GM12865 (cell line): ENCODE results near the gene DISP2.

Source experiments
- DNase-seq: peaks from one replicate; pipeline ENCODE4 v3.0.0; 2010; ENCODE audit warnings: low read depth
- H3K4me3 ChIP-seq: 2 replicates; pipeline ENCODE4 v1.5.1; 2011; ENCODE audit warnings: mild to moderate bottlenecking, low read depth, low read length, control low read depth
- TF ChIP-seq, protein P1 (sequence below): IDR thresholded peaks from 2 replicates; pipeline ENCODE4 v1.5.1; 2011; ENCODE audit warnings: low read length, control low read depth, low read depth, inconsistent platforms; ENCODE audit not compliant: insufficient read depth; ENCODE audit errors: missing control alignments

Gene DISP2

DNA sequence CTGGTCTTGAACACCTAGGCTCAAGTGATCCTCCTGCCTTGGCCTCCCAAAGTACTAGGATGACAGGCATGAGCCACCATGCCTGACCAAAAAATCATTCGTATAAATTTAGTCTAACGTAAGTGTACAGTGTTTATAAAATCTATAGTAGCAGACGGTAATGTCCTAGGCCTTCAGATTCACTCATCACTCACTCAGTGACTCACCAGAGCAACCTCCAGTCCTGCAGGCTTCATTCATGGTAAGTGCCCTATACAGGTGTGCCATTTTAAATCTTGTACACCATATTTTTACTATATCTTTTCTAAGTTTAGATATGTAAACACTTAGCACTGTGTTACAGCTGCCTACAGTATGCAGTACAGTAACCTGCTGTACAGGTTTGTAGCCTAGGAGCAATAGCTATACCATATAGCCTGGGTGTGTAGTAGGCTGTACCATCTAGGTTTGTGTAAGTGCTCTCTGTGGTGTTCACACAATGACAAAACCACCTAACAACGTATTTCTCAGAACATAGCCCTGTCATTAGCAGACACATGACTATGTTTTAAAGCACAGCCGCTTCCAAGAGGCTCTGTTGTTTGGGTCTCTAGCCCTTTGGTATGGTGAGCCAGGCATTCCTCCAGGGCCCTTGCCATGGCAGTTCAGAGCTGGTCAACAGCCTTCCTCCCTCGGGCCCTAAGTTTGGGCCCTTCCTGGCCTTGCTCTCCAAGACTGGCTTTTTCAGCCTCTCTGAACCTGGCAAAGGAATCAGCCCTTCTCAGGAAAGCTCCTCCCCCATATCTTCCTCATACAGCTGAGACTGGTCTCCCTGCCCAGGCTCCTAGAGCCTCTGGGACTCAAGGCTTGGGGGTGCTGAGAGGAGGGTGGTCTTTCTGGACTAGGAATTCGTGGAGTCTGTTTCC is 15.4 kb upstream of the DISP2 start:
- DNase-seq = no peak
- TF ChIP-seq, protein P1, sequence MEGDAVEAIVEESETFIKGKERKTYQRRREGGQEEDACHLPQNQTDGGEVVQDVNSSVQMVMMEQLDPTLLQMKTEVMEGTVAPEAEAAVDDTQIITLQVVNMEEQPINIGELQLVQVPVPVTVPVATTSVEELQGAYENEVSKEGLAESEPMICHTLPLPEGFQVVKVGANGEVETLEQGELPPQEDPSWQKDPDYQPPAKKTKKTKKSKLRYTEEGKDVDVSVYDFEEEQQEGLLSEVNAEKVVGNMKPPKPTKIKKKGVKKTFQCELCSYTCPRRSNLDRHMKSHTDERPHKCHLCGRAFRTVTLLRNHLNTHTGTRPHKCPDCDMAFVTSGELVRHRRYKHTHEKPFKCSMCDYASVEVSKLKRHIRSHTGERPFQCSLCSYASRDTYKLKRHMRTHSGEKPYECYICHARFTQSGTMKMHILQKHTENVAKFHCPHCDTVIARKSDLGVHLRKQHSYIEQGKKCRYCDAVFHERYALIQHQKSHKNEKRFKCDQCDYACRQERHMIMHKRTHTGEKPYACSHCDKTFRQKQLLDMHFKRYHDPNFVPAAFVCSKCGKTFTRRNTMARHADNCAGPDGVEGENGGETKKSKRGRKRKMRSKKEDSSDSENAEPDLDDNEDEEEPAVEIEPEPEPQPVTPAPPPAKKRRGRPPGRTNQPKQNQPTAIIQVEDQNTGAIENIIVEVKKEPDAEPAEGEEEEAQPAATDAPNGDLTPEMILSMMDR = no peak
- H3K4me3 ChIP-seq = no peak overlapping the region

DNA sequence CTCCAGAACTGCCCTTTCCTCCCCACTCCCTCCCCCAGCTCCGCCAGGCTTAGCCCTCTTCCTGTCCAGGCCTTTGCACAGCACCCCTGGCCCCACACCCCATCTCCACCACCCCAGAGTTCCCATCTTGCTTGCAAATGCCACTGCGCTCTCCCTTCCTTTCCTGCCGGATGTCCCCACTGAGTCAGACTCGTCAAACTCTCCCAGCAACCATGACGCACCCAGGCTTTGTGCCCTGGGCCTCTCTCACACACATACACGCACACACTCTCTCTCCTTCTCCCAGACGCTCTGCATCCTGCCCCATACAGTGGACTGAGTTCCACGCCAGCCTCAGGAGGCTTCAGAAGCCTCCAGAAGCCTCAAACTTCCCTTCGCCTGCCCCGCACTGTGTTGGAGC is 14.5 kb upstream of the DISP2 start:
- TF ChIP-seq, protein P1 = no peak
- peak; percentile 17 for DNase-seq
- H3K4me3 ChIP-seq = no peak overlapping the region

DNA sequence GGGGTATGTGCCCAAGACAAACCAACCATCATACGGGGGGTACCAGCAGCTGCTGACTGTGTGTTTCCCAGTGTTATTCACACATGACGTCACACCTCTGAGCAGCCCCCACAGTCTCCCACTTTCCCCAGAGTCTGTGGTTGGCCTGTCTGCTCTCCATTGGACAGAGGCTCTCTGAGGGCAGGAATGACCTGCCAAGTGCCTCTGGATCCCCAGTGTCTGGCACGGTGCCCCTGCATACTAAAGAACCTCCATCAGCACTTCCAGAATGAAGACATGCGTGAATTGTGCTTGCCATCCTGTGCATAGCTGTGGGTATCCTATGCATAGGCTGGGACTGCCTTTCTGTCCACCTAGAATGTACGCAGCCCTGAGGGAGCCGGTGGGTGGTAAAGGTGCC is 13.8 kb upstream of the DISP2 start:
- H3K4me3 ChIP-seq = no peak overlapping the region
- DNase-seq = no peak
- TF ChIP-seq, protein P1 = no peak

DNA sequence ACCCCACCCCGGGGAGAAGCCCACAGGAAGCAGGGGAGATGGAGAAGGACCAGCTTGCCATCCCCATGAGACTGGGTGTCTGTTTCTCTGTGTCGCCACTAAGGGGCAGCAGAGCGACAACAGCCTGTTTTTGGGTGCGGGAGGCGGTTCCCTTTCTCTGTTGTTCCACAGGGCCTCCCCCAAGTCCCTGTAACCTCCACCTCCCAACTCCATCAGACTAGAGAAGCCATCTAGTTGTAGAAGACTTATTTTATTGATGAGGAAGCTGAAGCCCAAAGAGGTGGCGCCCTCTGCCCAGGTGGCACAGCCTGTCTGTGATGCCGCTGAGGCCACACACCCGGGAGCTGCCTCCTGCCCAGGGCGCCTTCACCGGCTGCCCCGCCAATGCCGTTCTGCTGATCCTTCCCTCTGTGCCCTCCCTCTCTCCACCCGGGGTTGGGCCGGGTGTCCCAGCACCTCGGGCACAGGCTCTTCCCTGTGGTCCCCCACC is 13.3 kb upstream of the DISP2 start:
- H3K4me3 ChIP-seq = no peak overlapping the region
- DNase-seq = peak; percentile 72
- TF ChIP-seq, protein P1 = peak; percentile 82

DNA sequence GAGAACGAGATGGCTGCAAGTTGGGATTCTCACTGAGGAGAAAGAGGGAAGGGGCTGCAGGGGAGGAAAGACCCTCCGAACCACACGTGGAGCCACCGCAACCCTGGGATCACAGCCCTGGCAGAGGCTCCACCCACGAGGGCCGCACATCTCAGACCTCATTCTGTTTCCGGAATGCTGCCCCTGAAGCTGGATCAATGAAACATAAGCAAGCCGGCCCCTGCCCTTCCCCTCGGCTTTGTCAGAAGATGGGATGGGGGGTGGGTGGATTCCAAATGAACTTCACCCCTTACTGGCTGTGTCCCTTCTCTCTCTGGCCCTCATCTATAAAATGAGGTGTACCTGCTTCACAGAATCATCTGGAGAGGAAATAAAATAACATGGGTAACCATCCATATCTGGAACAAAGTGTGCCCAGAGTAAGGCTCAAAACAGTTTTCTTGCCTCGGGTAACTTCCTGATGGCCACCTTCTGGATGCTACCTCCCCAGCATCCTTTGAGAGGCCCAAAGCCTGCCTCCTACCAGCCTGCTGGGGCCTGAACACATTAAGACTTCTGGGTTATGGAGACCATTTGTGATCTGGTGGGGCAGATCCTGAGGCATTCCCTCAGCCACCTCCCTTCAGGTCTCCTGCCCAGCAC is 12.7 kb upstream of the DISP2 start:
- TF ChIP-seq, protein P1 = no peak
- DNase-seq = no peak
- H3K4me3 ChIP-seq = no peak overlapping the region

DNA sequence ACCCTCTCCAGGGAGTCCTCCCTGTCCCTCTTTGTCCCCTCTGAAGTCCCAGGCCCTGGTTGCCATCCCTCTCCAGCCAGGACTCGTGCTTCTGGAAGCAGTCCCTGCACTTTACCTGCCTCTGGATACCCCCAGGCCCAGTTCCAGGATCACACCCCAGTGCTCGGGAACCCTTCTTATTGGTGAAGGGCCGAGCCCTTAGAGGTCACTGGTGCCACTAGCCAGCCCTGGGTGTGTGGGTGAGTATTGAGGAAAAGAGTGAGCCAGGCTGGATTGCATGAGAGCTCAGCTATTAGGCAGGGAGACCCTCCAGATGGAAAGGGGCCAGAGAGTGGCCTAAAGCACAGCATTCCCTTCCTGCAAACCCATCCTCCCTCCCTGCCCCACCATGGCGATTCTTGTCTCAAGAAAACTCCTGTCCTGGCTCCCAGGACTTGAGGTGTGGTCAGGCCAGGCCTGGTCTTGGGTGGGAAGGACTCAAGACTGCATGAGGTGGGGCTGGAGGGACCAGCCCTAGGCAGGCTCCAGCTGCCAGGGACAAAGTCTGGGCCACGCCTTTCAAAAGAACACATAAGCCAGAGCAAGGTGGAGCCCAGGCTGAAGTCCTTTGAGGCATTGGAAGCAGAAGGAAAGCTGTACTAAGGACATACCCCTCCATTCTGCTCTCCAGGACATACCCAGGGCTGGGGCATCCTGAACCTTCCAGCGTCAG is 12.0 kb upstream of the DISP2 start:
- no peak for DNase-seq
- TF ChIP-seq, protein P1 = no peak

More for the DNA sequence above, 12.0 kb upstream of the DISP2 start:
- no peak overlapping the region for H3K4me3 ChIP-seq
